IMR-90 (cell line): ENCODE data around the gene PTPN5. TPM values are rescaled to one million over a fixed set of nuclear protein-coding genes. Genes with fewer than 3 reads are reported as not detected.

Experiments used
- ATAC-seq: fragments of 200-7000 bp; cut with Tn5 transposase; 2 replicates; pipeline ENCODE4 v1.9.1; 2020; ENCODE audit warnings: low read depth, mild to moderate bottlenecking, moderate library complexity
- BruUV-seq: library from RNA; stranded (reverse); fragments of 400-500 nt; replicated peaks from 2 replicates; lab custom pipeline; 2021; lab: Mats Ljungman, UMichigan
- CTCF ChIA-PET: fragments of 300-600 bp; formaldehyde crosslinking; extraction: SDS; loops from one replicate; lab custom pipeline; 2021; ENCODE audit warnings: antibody characterized with exemption; lab: Yijun Ruan, JAX
- POLR2A ChIA-PET: fragments of 300-600 bp; sonication (Branson Sonifier 250); formaldehyde crosslinking; loops from one replicate; lab custom pipeline; 2022; ENCODE audit warnings: antibody characterized with exemption; ENCODE audit not compliant: unreplicated experiment; lab: Charles Lee
- DNase-seq: peaks from one replicate; pipeline ENCODE4 v3.0.0; 2013
- H2AFZ ChIP-seq: replicated peaks from 2 replicates; pipeline ENCODE3; 2013; ENCODE audit warnings: low read length, mild to moderate bottlenecking; ENCODE audit not compliant: poor library complexity
- H2AK5ac ChIP-seq: 2 replicates; pipeline ENCODE4 v1.6.1; 2013; ENCODE audit warnings: low read depth, low read length, inconsistent platforms
- H2AK9ac ChIP-seq: replicated peaks from 2 replicates; pipeline ENCODE3; 2013; ENCODE audit warnings: mild to moderate bottlenecking, low read depth, low read length, moderate library complexity; ENCODE audit not compliant: poor library complexity
- H2BK120ac ChIP-seq: 2 replicates; pipeline ENCODE4 v1.6.1; 2013; ENCODE audit warnings: low read depth, low read length, inconsistent platforms
- H2BK15ac ChIP-seq: 3 replicates; pipeline ENCODE4 v1.6.1; 2013; ENCODE audit warnings: low read depth, low read length, inconsistent platforms
- H2BK20ac ChIP-seq: 2 replicates; pipeline ENCODE4 v1.6.1; 2013; ENCODE audit warnings: low read depth, mild to moderate bottlenecking, inconsistent platforms, low read length, moderate library complexity
- H2BK5ac ChIP-seq: 2 replicates; pipeline ENCODE4 v1.6.1; 2013; ENCODE audit warnings: mild to moderate bottlenecking, low read depth, low read length, inconsistent platforms; ENCODE audit not compliant: poor library complexity, severe bottlenecking
- H3K14ac ChIP-seq: replicated peaks from 2 replicates; pipeline ENCODE4 v1.6.1; 2013; ENCODE audit warnings: low read depth, low read length, inconsistent platforms
- H3K18ac ChIP-seq: 2 replicates; pipeline ENCODE4 v1.6.1; 2013; ENCODE audit warnings: low read depth, low read length, control low read depth
- H3K23ac ChIP-seq: 2 replicates; pipeline ENCODE4 v1.6.1; 2013; ENCODE audit warnings: low read depth, low read length, inconsistent platforms
- H3K27ac ChIP-seq: 2 replicates; pipeline ENCODE4 v1.5.1; 2013; ENCODE audit warnings: mild to moderate bottlenecking, control low read depth, low read length; ENCODE audit not compliant: insufficient read depth
- H3K27me3 ChIP-seq: 2 replicates; pipeline ENCODE4 v1.6.1; 2013; ENCODE audit warnings: low read length; ENCODE audit not compliant: control insufficient read depth, insufficient read depth
- H3K36me3 ChIP-seq: 2 replicates; pipeline ENCODE4 v1.6.1; 2013; ENCODE audit warnings: low read length, mixed read lengths; ENCODE audit not compliant: control insufficient read depth, insufficient read depth
- H3K4ac ChIP-seq: 2 replicates; pipeline ENCODE4 v1.6.1; 2013; ENCODE audit warnings: low read depth, low read length, inconsistent platforms
- H3K4me1 ChIP-seq: 2 replicates; pipeline ENCODE4 v1.6.1; 2013; ENCODE audit warnings: low read length, mixed read lengths; ENCODE audit not compliant: control insufficient read depth, insufficient read depth
- H3K4me2 ChIP-seq: 2 replicates; pipeline ENCODE4 v1.6.1; 2013; ENCODE audit warnings: low read depth, mild to moderate bottlenecking, control low read depth, low read length, moderate library complexity
- H3K4me3 ChIP-seq: 2 replicates; pipeline ENCODE4 v1.5.1; 2013; ENCODE audit warnings: low read depth, mild to moderate bottlenecking, control low read depth, low read length, moderate library complexity; ENCODE audit not compliant: insufficient read depth
- H3K56ac ChIP-seq: 2 replicates; pipeline ENCODE4 v1.6.1; 2013; ENCODE audit warnings: low read length, inconsistent platforms; ENCODE audit not compliant: insufficient read depth; ENCODE audit errors: extremely low read depth
- H3K79me1 ChIP-seq, 2 experiments: 2 replicates each; pipeline ENCODE4 v1.6.1; 2013; ENCODE audit warnings: low read length in 2 of 2, inconsistent platforms in 1 of 2, low read depth in 1 of 2
- H3K9ac ChIP-seq: 2 replicates; pipeline ENCODE4 v1.6.1; 2013; ENCODE audit warnings: low read depth, low read length, control low read depth
- H3K9me1 ChIP-seq: 2 replicates; pipeline ENCODE4 v1.6.1; 2013; ENCODE audit warnings: low read length, inconsistent platforms; ENCODE audit not compliant: insufficient read depth
- H3K9me3 ChIP-seq: 2 replicates; pipeline ENCODE4 v1.6.1; 2013; ENCODE audit warnings: low read length; ENCODE audit not compliant: control insufficient read depth, insufficient read depth
- H4K20me1 ChIP-seq: 2 replicates; pipeline ENCODE4 v1.6.1; 2013; ENCODE audit warnings: low read length, inconsistent platforms; ENCODE audit not compliant: insufficient read depth
- H4K5ac ChIP-seq: 2 replicates; pipeline ENCODE4 v1.6.1; 2013; ENCODE audit warnings: mild to moderate bottlenecking, low read depth, low read length, control low read depth
- H4K8ac ChIP-seq, 2 experiments: 2 replicates each; pipeline ENCODE4 v1.6.1; 2013; ENCODE audit warnings: low read depth in 2 of 2, low read length in 2 of 2, control low read depth in 1 of 2, inconsistent platforms in 1 of 2
- H4K91ac ChIP-seq: 2 replicates; pipeline ENCODE4 v1.6.1; 2013; ENCODE audit warnings: low read depth, low read length, inconsistent platforms; ENCODE audit not compliant: insufficient read depth
- BHLHE40 ChIP-seq: fragments of 150-350 bp; IDR thresholded peaks from 2 replicates; pipeline ENCODE4 v1.6.1; 2016; ENCODE audit warnings: mild to moderate bottlenecking, low read depth, low read length
- CEBPB ChIP-seq: IDR thresholded peaks from 2 replicates; pipeline ENCODE4 v1.6.1; 2012; ENCODE audit warnings: low read depth, low read length, improper control_type of control experiment
- CHD1 ChIP-seq: IDR thresholded peaks from 2 replicates; pipeline ENCODE4 v1.6.1; 2012; ENCODE audit warnings: low read depth, low read length, improper control_type of control experiment
- FOS ChIP-seq: fragments of 150-350 bp; IDR thresholded peaks from 2 replicates; pipeline ENCODE4 v1.6.1; 2016; ENCODE audit warnings: low read depth, low read length
- MAFK ChIP-seq: IDR thresholded peaks from 2 replicates; pipeline ENCODE4 v1.6.1; 2012; ENCODE audit warnings: low read depth, low read length, improper control_type of control experiment
- MAZ ChIP-seq: IDR thresholded peaks from 2 replicates; pipeline ENCODE4 v1.6.1; 2012; ENCODE audit warnings: low read depth, mild to moderate bottlenecking, low read length, improper control_type of control experiment, moderate library complexity, borderline replicate concordance
- MXI1 ChIP-seq: IDR thresholded peaks from 2 replicates; pipeline ENCODE4 v1.6.1; 2012; ENCODE audit warnings: low read depth, mild to moderate bottlenecking, low read length, moderate library complexity, borderline replicate concordance
- NFE2L2 ChIP-seq: fragments of 150-350 bp; IDR thresholded peaks from 2 replicates; pipeline ENCODE4 v1.6.1; 2016; ENCODE audit warnings: low read depth, mild to moderate bottlenecking, low read length
- POLR2A ChIP-seq: IDR thresholded peaks from 2 replicates; pipeline ENCODE4 v1.6.1; 2012; ENCODE audit warnings: mild to moderate bottlenecking, low read depth, low read length
- RAD21 ChIP-seq: IDR thresholded peaks from 2 replicates; pipeline ENCODE4 v1.6.1; 2012; ENCODE audit warnings: low read length, improper control_type of control experiment
- RCOR1 ChIP-seq: IDR thresholded peaks from 2 replicates; pipeline ENCODE4 v1.6.1; 2012; ENCODE audit warnings: mild to moderate bottlenecking, low read length, improper control_type of control experiment; ENCODE audit not compliant: insufficient replicate concordance
- RFX5 ChIP-seq: IDR thresholded peaks from 2 replicates; pipeline ENCODE4 v1.8.0; 2012; ENCODE audit warnings: low read depth, mild to moderate bottlenecking, low read length, moderate library complexity
- SMC3 ChIP-seq: fragments of 150-350 bp; IDR thresholded peaks from 2 replicates; pipeline ENCODE4 v1.6.1; 2016; ENCODE audit warnings: low read depth, mild to moderate bottlenecking, antibody characterized with exemption, low read length, moderate library complexity
- WGBS, 2 experiments: methylation state at CpG; one replicate each; pipeline versions ENCODE4 v1.1.5 to v1.1.7; 2013; ENCODE audit warnings: missing lambda C conversion rate in 2 of 2; ENCODE audit not compliant: insufficient read length in 1 of 2; ENCODE audit errors: extremely low coverage in 2 of 2; 5-methylcytosine and 5-hydroxymethylcytosine counted together
- dilution Hi-C: fragments of 300-500 bp; cut with HindIII; formaldehyde crosslinking; loops from one replicate; pipeline ENCODE4 v1.14.3; 2018; ENCODE audit warnings: low sequenced_read_pairs; ENCODE audit not compliant: unreplicated experiment
- in situ Hi-C: fragments of 300-500 bp; cut with MboI; formaldehyde crosslinking; loops from 3 replicates; pipeline ENCODE4 v1.14.3; 2019; ENCODE audit warnings: low sequenced_read_pairs, inconsistent platforms, mixed read lengths
- intact Hi-C: fragments of 100-400 bp; cut with micrococcal nuclease; formaldehyde crosslinking; loops from 2 replicates; pipeline ENCODE4 v1.10.0; 2022
- polyA plus RNA-seq, 3 experiments: library from polyadenylated mRNA; depleted of rRNA; stranded (reverse); fragments of >200 nt; gene quantifications; 2 replicates each; pipeline ENCODE4 v1.2.3, GENCODE V29; 2012; ENCODE audit warnings: low replicate concordance in 1 of 3
- total RNA-seq: library from RNA; depleted of rRNA; stranded (reverse); fragments of >200 nt; gene quantifications from 2 replicates; pipeline ENCODE4 v1.2.3, GENCODE V29; 2012
- TF ChIP-seq, protein P1 (sequence below): fragments of 150-350 bp; IDR thresholded peaks from 2 replicates; pipeline ENCODE4 v1.6.1; 2017; ENCODE audit warnings: mild to moderate bottlenecking, antibody characterized with exemption, low read length, low read depth
- TF ChIP-seq, protein P2 (sequence below): fragments of 150-350 bp; IDR thresholded peaks from 2 replicates; pipeline ENCODE4 v1.6.1; 2016; ENCODE audit warnings: low read depth, mild to moderate bottlenecking, low read length, moderate library complexity, borderline replicate concordance
- TF ChIP-seq, protein P3 (sequence below): conservative IDR thresholded peaks from 2 replicates; pipeline ENCODE4 v1.5.1; 2012; ENCODE audit warnings: mild to moderate bottlenecking, low read depth, low read length, improper control_type of control experiment

Gene PTPN5
- total and polyA plus RNA-seq, 2 of the 4 experiments (the other 2 are of a cell fraction), result not detected

- Histone ChIP-seq H3K36me3 (no peaks in the 10 kb centered on the region), H3K9ac (no peak overlapping the region), H3K9me1 (peaks cover 3% of the 10 kb centered on the region; the same call in 1 of the 2 replicates), H3K79me1 (no peaks in the 10 kb centered on the region), H4K5ac (no peak overlapping the region), H3K27me3 (peaks cover 4% of the 10 kb centered on the region; the same call in 1 of the 2 replicates), H4K8ac (no peak overlapping the region), H2BK120ac (no peak overlapping the region), H4K20me1 (no peaks in the 10 kb centered on the region), H3K4ac (no peak overlapping the region), H3K14ac (no peak overlapping the region), H3K56ac (no peak overlapping the region), H2AK9ac (no peak overlapping the region), H2BK15ac (no peak overlapping the region), H3K23ac (no peak overlapping the region), H2BK5ac (no peak overlapping the region), H4K91ac (no peak overlapping the region), H2AK5ac (no peak overlapping the region), H3K18ac (no peak overlapping the region), H3K27ac (no peak overlapping the region), H2AFZ (no peak overlapping the region), H3K4me3 (no peak overlapping the region), H3K4me2 (no peak overlapping the region), H2BK20ac (no peak overlapping the region), H3K9me3 (no peaks in the 10 kb centered on the region), H3K4me1 (peaks cover 3% of the 10 kb centered on the region)
- in situ Hi-C loops (no loop called here), dilution Hi-C loops (no loop called here), intact Hi-C loops (no loop called here)
- TF ChIP-seq CHD1 (no peak), RCOR1 (no peak), SMC3 (no peak), BHLHE40 (no peak), FOS (no peak), POLR2A (no peak), MAZ (no peak), MXI1 (no peak), CEBPB (no peak), RAD21 (no peak), MAFK (no peak), RFX5 (no peak), NFE2L2 (no peak)
- TF ChIP-seq, protein P1, sequence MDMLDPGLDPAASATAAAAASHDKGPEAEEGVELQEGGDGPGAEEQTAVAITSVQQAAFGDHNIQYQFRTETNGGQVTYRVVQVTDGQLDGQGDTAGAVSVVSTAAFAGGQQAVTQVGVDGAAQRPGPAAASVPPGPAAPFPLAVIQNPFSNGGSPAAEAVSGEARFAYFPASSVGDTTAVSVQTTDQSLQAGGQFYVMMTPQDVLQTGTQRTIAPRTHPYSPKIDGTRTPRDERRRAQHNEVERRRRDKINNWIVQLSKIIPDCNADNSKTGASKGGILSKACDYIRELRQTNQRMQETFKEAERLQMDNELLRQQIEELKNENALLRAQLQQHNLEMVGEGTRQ, result no peak
- TF ChIP-seq, protein P2, sequence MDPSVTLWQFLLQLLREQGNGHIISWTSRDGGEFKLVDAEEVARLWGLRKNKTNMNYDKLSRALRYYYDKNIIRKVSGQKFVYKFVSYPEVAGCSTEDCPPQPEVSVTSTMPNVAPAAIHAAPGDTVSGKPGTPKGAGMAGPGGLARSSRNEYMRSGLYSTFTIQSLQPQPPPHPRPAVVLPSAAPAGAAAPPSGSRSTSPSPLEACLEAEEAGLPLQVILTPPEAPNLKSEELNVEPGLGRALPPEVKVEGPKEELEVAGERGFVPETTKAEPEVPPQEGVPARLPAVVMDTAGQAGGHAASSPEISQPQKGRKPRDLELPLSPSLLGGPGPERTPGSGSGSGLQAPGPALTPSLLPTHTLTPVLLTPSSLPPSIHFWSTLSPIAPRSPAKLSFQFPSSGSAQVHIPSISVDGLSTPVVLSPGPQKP, result no peak
- TF ChIP-seq, protein P3, sequence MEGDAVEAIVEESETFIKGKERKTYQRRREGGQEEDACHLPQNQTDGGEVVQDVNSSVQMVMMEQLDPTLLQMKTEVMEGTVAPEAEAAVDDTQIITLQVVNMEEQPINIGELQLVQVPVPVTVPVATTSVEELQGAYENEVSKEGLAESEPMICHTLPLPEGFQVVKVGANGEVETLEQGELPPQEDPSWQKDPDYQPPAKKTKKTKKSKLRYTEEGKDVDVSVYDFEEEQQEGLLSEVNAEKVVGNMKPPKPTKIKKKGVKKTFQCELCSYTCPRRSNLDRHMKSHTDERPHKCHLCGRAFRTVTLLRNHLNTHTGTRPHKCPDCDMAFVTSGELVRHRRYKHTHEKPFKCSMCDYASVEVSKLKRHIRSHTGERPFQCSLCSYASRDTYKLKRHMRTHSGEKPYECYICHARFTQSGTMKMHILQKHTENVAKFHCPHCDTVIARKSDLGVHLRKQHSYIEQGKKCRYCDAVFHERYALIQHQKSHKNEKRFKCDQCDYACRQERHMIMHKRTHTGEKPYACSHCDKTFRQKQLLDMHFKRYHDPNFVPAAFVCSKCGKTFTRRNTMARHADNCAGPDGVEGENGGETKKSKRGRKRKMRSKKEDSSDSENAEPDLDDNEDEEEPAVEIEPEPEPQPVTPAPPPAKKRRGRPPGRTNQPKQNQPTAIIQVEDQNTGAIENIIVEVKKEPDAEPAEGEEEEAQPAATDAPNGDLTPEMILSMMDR, result no peak
- no peak for DNase-seq
- no CpG with 5 or more reads among the region's 4 CpGs for WGBS, 2 experiments
- no peak for ATAC-seq
- ChIA-PET CTCF (interaction anchor here (1.1 kb wide), 1 partner anchor 66 kb away, joined by 4 read pairs; no protein-coding TSS in a partner anchor), POLR2A (no interaction called here)
- no TSS peak for BruUV-seq
Measured at GRCh38 chr11:18697576-18697975, 94.0 kb downstream of the PTPN5 start.
